Stimulated activated CD8-positive, alpha-beta memory T cell treated with anti-CD3 and anti-CD28 coated beads, Interleukin-4, amount 100 ng/mL, for 1 hour (primary cell): ENCODE measurements around the gene AGO3.
A peak's percentile ranks its signal among the peaks of the same experiment; 100 is the strongest.
"Not testable (repeated sequence)": the region's sequence is repeated elsewhere in the genome, so short reads cannot be mapped to it uniquely, and the experiment has no call there.

Source experiments
- DNase-seq, 2 donors: peaks; one replicate each; pipeline ENCODE4 v3.0.0-alpha.2; 2020; ENCODE audit warnings: low read depth in 2 of 2, low spot score in 1 of 2

Gene AGO3

GRCh38 chr1:35924838-35925237, 6.1 kb upstream of the AGO3 start:
- DNase-seq, result no peak

DNA sequence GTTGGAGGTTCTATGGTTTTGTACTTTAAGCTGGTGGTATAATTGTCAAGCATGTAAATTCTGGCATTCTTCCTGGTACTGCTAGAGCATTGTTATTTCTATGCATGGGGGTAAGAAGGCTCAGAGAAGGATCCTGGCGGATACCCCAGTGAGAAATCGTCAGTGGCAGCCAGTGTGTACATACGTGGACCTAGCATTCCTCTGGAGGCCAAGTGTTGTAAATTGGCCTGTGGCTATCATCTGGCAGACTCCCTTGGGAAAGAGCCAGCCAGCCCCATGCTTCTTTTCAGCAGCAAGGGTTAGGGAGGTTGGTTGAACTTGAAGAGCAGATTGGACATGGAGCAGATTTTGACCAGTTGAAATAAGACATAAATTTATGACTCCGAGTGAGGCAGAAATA, 5.2 kb upstream of the AGO3 start:
- DNase-seq, result no peak

GRCh38 chr1:35927472-35927871, 3.4 kb upstream of the AGO3 start:
- no peak for DNase-seq

- DNase-seq, result peak; percentile 2 to 5
Observed at GRCh38 chr1:35929730-35930592, 944 bp upstream of the AGO3 start.

DNA sequence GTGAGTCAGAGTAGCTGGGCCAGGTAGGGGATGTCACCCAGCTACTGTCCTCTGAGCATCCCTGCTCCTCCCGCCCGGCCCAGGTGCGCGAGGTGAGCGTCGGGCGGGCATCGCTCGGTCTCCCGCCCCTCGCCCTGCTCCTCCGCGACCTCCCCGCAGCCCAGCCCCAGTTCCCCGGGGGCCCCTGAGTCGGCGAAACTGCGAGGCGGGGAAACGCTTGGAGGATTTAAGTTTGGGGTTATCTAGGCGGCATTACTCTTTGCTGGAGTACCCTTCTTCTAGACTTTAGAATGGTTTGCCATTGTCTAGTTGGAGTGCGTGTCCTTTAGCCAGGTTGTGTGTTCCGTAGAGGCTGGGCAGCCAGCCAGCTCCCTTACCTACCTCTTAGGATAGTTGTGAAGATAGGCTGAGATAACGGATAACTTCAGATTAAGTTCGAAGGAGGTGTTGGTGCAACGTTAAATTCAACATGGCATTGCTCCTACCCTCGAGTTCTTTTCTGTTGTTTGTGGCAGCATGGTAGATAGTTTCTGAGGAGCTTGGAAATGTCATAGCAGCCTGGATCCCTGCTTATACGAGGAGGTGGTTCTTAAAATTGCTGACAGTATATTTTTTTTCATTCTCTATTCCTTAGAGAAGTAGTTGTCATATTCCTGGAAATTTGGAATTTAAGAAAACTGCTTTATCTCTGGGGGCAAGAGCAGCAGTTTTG, 697 bp downstream of the AGO3 start:
- peak in 1 of 2 donors; percentile 10 for DNase-seq

- no peak for DNase-seq
Observed at GRCh38 chr1:35932158-35932636, 1.3 kb downstream of the AGO3 start.

- DNase-seq, result no peak
Observed at GRCh38 chr1:35932941-35933340, 2.0 kb downstream of the AGO3 start.

GRCh38 chr1:35935442-35936388, 4.8 kb downstream of the AGO3 start:
- DNase-seq, result no peak

DNA sequence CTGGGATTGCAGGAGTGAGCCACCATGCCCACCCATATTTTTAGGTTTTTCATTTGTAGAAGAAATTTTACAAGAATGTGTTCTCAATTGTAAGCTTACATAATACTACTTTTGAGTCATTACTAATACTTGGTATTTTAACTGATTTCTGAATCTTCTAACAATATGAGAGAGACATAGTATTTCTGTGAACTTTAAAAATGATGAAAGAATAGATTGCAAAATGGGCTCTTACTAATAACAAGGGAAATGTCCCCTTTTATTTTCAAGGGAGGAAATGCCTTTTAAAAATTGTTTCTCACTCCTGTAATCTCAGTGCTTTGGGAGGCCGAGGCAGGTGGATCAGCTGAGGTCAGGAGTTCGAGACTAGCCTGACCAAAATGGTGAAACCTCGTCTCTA, 5.9 kb downstream of the AGO3 start:
- no peak for DNase-seq

- no peak for DNase-seq
Observed at GRCh38 chr1:35939484-35939883, 8.6 kb downstream of the AGO3 start.

DNA sequence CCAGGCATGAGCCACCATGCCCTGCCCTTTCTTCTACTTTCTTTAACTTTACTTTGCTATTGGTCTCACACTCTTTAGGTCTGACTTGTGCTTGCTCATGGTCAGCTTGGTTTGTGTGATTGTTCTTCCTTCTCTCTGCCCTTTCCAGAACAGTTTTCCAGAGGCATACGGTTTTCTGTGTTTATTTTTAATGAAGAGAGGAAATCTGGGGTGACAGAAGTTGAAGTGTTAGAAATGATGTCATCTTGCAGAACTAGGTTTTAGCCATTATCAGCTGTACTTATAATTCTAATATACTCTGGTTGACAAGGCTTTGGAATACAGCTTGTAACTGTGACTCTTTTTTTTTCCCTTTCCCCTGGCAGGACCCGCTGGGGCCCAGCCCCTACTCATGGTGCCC, 14.4 kb downstream of the AGO3 start:
- DNase-seq, result no peak

- DNase-seq, result no peak
Observed at GRCh38 chr1:35947547-35947946, 16.6 kb downstream of the AGO3 start.

DNA sequence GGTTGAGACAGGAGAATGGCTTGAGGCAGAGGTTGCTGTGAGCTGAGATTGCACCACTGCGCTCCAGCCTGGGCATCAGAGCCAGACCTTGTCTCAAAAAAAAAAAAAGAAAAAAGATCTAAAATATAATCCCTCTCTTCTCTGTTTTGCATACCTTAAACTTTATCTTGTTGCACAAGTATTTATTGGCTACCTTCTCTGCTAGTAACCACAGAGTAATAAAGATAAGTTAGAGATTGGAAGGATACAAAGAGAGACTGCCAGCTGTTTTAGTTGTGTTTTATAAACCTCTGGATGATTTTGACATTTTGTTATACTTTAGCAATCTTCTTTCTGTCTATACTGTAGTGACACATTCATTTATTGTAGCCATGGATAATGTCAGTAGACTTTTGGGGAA, 27.7 kb downstream of the AGO3 start:
- no peak for DNase-seq

- DNase-seq, result no peak
Observed at GRCh38 chr1:35959304-35959703, 28.4 kb downstream of the AGO3 start.

DNA sequence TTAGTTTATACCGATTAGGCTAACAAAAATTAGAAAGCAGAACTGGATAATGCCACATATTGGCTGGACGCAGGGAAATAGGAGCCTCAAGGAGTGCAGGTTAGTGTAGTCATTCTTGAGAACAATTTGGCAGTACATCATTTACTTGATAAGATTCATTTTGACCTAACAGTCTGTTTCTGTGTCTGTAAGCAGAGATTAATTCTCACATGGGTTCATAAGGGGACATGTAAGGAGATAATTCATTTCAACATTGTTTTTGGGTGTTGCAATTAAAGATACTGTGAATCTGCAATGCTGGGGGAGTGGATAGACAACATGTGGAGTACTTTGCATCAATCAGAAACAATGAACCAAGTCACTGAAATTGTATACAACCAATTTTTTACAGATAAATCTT, 32.0 kb downstream of the AGO3 start:
- no peak for DNase-seq

- DNase-seq, result not testable (repeated sequence)
Observed at GRCh38 chr1:35964277-35964676, 33.4 kb downstream of the AGO3 start.

GRCh38 chr1:35968396-35968795, 37.5 kb downstream of the AGO3 start:
- DNase-seq, result no peak

DNA sequence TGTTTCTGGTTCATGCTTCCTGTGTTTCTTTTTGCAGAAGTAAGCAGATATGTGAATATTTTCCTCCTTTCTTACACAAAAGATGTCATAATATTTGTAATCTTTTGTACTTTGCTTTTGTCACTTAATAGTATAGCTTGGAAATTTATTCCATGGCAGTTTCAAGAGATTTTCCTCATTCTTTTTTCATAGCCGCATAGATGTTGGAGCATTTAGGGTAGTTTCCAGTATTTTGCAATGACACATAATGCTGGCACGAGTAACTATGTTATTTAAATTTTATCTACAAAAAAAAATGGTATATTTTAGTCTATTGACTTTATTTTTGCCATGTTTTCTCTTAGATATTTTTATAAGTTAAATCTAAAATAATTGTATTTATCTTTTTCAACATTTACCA, 40.7 kb downstream of the AGO3 start:
- DNase-seq, result no peak

GRCh38 chr1:35972631-35973030, 41.7 kb downstream of the AGO3 start:
- DNase-seq, result not testable (repeated sequence)

GRCh38 chr1:35980090-35980489, 49.2 kb downstream of the AGO3 start:
- no peak for DNase-seq

DNA sequence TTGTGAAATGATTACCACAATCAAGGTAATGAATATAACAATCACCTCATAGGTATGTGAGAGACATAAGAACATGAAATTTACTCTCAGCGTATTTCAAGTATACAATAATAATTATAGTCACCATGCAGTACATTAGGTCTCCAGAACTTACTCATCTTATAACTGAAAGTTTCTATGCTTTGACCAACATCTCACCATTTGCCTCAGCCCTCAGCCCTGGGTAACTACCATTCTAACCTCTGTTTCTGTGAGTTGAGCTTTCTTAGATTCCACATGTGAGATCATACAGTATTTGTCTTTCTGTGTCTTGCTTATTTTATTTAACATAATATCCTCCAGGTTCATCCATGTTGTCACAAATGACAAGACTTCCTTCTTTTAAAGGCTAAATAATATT, 57.3 kb downstream of the AGO3 start:
- DNase-seq, result no peak
